Mesodermal cell (in vitro differentiated cells): Measurements from ENCODE around the gene YWHAE. TPM values are rescaled to one million over a fixed set of nuclear protein-coding genes. Genes with fewer than 3 reads are reported as not detected.
"Not testable (repeated sequence)": the region's sequence is repeated elsewhere in the genome, so short reads cannot be mapped to it uniquely, and the experiment has no call there.

Source experiments
- H3K27ac ChIP-seq: 2 replicates; pipeline ENCODE4 v1.7.0; 2013; ENCODE audit warnings: mild to moderate bottlenecking, low read depth, low read length, moderate library complexity; ENCODE audit not compliant: severe bottlenecking
- H3K36me3 ChIP-seq: 2 replicates; pipeline ENCODE4 v1.7.1; 2013; ENCODE audit warnings: mild to moderate bottlenecking, low read length, moderate library complexity; ENCODE audit not compliant: control insufficient read depth, insufficient read depth
- H3K4me1 ChIP-seq: one replicate; pipeline ENCODE4 v1.7.1; 2013; ENCODE audit warnings: mild to moderate bottlenecking, low read length; ENCODE audit not compliant: insufficient read depth, control insufficient read depth, poor library complexity, severe bottlenecking
- H3K4me3 ChIP-seq: 2 replicates; pipeline ENCODE4 v1.7.0; 2013; ENCODE audit warnings: low read length, control low read depth, mild to moderate bottlenecking; ENCODE audit not compliant: insufficient read depth, poor library complexity, severe bottlenecking; ENCODE audit errors: extremely low read depth
- H3K9me3 ChIP-seq: 2 replicates; pipeline ENCODE4 v1.7.1; 2013; ENCODE audit warnings: mild to moderate bottlenecking, low read length, moderate library complexity; ENCODE audit not compliant: control insufficient read depth
- WGBS, 2 experiments: methylation state at CpG; one replicate each; pipeline ENCODE4 v1.1.5; 2013; ENCODE audit warnings: missing lambda C conversion rate in 2 of 2; ENCODE audit not compliant: insufficient coverage in 2 of 2; 5-methylcytosine and 5-hydroxymethylcytosine counted together
- polyA plus RNA-seq, 2 experiments: library from polyadenylated mRNA; stranded (reverse); fragments of 50-300 nt; gene quantifications; one replicate each; pipeline ENCODE4 v1.2.3, GENCODE V29; 2013

YWHAE gene
- 846 TPM for polyA plus RNA-seq (2013, experiment 1 of 2)
- 947 TPM for polyA plus RNA-seq (2013, experiment 2 of 2)

DNA sequence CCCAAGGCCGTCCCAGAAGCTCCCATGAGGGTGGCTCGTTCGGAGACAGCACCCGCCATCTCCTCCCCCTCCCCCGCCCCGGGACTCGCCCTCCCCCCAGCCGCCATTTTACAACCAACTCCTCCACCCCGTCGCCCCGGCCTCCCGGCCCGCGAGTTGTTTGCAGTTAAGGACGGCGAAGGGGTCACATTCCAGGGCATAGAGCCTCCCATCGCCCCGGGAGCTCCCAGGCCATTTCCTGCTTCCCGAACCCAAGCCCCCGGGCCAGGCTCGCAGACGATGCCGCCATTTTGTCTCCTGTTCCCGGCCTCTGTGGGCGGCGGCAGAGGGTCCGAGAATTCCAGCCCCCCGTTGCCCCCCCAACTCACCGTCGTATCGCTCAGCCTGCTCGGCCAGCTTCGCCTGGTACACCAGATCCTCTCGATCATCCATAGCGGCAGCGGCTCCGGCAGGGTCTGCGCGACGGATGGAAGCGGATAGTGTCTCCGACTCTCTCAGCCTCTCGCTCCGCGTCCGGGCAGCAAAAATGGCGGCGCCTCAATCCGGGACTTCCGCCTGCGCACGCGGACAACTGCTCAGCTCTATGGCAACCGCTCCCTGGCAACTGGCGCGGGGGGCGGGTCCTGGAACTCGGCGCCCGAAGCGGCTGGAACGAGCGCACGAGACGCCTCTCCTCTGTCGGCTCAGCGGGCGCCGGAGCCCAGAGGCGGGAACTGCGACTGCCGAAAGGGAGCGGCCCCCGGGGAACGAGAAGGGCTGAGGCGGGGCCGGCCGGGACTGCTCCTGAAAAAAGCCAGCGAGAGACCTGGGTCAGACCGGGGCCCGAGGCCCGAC lies at the start of gene YWHAE:
YWHAE (minus strand) TSS at position 544 of the 834 bp plus-strand sequence; CDS start at position 432, 112 bp downstream.
- 0 to 1% methylated on average over 57 to 66 of the region's 82 CpGs for WGBS, 2 experiments

DNA sequence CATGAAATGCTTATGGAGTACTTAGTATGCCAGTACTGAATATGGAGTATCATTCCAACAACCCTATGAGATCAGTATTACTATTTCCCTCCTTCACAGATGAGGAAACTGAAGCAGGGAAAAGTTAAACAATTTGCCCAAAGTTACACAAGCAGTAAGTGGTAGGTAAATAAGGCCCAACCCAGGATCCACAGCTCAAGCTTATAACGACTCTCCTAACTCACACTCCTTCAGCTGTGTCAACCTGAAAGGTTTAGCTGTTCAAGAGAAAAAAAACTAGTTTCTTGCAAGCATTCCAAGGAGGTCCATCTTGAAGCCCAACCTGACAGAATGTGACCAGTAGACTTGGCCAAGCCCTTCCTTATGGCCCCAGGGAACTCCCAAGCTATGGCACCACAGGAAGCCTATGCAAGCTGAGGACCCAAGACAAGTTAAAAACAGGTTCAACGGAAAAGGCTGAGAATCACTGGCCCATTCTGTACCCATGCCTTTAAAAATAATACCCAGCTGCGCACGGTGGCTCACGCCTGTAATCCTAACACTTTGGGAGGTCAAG lies 49.5 kb upstream of the YWHAE start:
- H3K4me1 ChIP-seq = peaks cover 8% of the 10 kb centered on the region
- H3K36me3 ChIP-seq = peaks cover 86% of the 10 kb centered on the region
- WGBS, 2 experiments = 92 to 94% methylated on average over 2 to 4 of the region's 5 CpGs
- H3K27ac ChIP-seq = no peak overlapping the region
- H3K9me3 ChIP-seq = no peaks in the 10 kb centered on the region
- no peak overlapping the region for H3K4me3 ChIP-seq

More for the DNA sequence above, at the start of gene YWHAE:
- Histone ChIP-seq H3K4me1 (peaks cover 7% of the 10 kb centered on the region), H3K9me3 (no peaks in the 10 kb centered on the region), H3K4me3 (peak within 1 kb of the TSS; percentile 95), H3K36me3 (peaks cover 35% of the 10 kb centered on the region), H3K27ac (peak within 1 kb of the TSS; percentile 99)

DNA sequence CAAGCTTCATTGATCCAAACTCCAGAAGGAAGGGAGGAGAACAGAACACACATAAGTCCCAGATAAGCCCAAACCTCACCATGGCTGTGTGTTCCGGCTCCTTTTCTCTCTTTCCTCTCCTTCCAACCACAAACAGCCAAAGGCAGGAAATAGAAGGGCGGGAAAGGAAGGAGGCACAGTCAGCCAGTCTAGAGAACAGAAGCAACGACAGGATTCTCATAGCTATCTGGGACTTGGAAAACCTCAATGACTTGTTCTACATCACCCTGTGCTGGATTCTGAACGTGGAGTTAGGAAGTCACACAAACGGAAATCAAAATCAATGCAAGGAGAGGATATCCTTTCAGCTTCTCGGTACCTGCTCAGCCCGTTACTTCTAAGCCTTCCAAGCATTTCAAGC lies 47.0 kb upstream of the YWHAE start:
- H3K27ac ChIP-seq = peak overlapping the region; percentile 50
- peaks cover 7% of the 10 kb centered on the region for H3K4me1 ChIP-seq
- 82 to 86% methylated on average over 5 to 7 of the region's 7 CpGs for WGBS, 2 experiments
- no peak overlapping the region for H3K4me3 ChIP-seq
- no peaks in the 10 kb centered on the region for H3K9me3 ChIP-seq
- H3K36me3 ChIP-seq = peaks cover 84% of the 10 kb centered on the region

DNA sequence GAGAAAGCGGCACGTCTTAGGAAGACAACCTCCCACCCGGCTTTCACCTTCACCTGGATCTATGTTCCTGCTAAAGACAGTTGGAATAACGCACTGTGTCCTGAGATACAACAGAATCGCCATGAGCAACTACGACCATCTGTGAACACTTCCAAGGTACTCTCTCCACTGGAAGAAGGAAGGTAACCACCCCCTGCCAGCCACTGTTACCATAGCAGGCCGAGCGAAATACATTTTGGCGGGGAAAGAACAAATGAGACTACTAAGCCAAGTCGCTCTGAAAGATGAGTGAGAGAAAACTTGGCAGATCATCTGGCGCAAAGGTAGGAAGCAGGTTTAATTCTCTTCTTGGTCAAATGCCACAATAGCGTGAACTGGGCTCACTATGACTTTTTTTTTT lies 46.2 kb upstream of the YWHAE start:
- H3K4me1 ChIP-seq = peaks cover 7% of the 10 kb centered on the region
- peaks cover 86% of the 10 kb centered on the region for H3K36me3 ChIP-seq
- no peaks in the 10 kb centered on the region for H3K9me3 ChIP-seq
- H3K27ac ChIP-seq = no peak overlapping the region
- H3K4me3 ChIP-seq = no peak overlapping the region
- WGBS, 2 experiments = 94 to 97% methylated on average over 11 to 12 of the region's 12 CpGs

DNA sequence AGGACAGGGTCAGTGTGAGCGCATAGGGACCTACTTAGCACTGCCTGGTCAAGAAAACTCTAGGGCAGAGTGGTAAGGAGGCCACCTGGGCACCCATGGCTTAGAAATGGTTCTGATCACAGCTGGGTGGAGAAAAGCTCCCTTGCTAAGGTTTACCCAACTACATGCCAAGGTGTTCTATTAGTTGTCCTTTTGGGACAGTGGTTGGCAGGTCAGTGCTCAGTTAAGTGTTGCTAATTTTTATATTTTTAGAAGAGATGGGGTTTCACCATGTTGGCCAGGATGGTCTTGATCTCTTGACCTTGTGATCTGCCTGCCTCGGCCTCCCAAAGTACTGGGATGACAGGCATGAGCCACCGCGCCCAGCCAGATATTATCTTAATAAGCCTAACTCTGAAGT lies 45.7 kb upstream of the YWHAE start:
- H3K4me1 ChIP-seq, H3K27ac ChIP-seq, H3K9me3 ChIP-seq, H3K4me3 ChIP-seq: not testable (repeated sequence)
- peaks cover 86% of the 10 kb centered on the region for H3K36me3 ChIP-seq
- WGBS, 2 experiments = 95 to 98% methylated on average over 4 of the region's 4 CpGs

DNA sequence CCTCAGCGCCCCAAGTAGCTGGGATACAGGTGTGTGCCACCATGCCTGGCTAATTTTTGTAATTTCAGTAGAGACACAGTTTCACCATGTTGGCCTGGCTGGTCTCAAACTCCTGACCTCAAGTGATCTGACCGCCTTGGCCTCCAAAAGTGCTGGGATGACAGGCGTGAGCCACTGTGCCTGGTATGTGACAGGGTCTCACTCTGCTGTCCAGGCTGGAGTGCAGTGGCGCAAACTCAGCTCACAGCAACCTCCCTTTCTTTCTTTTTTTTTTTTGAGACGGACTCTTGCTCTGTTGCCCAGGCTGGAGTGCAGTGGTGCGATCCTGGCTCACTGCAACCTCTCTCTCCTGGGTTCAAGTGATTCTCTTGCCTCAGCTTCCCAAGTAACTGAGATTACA lies 42.7 kb upstream of the YWHAE start:
- 100% methylated on average over 3 to 6 of the region's 6 CpGs for WGBS, 2 experiments
- H3K9me3 ChIP-seq, H3K4me3 ChIP-seq, H3K27ac ChIP-seq: not testable (repeated sequence)
- Histone ChIP-seq H3K4me1 (peaks cover 17% of the 10 kb centered on the region), H3K36me3 (peaks cover 75% of the 10 kb centered on the region)

DNA sequence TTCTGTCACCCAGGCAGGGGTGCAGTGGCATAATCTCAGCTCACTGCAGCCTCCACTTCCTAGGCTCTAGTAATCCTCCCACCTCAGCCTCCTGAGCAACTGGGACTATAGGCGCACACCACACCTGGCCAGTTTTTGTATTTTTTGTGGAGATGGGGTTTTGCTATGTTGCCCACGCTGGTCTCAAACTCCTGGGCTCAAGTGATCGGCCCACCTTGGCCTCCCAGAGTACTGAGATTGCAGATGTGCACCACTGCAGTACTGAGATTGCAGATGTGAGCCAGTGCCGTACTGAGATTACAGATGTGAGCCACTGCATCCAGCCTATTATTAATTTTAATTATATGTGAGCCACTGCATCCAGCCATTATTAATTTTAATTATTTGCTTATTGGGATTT lies 42.2 kb upstream of the YWHAE start:
- 83 to 93% methylated on average over 1 to 3 of the region's 4 CpGs for WGBS, 2 experiments
- H3K27ac ChIP-seq = no peak overlapping the region
- no peaks in the 10 kb centered on the region for H3K9me3 ChIP-seq
- peaks cover 14% of the 10 kb centered on the region for H3K4me1 ChIP-seq
- H3K4me3 ChIP-seq = no peak overlapping the region
- peaks cover 77% of the 10 kb centered on the region for H3K36me3 ChIP-seq

DNA sequence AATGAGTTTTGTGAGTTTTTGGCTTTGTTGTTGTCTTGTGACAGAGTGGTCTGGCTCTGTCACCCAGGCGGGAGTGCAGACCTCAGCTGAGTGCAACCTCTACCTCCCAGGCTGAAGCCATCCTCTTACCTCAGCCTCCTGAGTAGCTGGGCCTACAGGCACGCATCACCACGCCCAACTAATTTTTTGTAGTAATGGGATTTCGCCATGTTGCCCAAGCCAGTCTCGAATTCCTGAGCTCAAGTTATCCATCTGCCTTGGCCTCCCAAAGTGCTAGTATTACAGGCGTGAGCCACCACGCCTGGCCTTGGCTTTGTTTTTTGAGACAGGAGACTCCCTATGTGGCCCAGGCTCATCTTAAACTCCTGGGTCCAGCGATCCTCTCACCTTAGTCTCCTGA lies 40.9 kb upstream of the YWHAE start:
- WGBS, 2 experiments = 93 to 97% methylated on average over 7 to 8 of the region's 8 CpGs
- Histone ChIP-seq H3K9me3 (no peaks in the 10 kb centered on the region), H3K4me3 (no peak overlapping the region), H3K36me3 (peaks cover 79% of the 10 kb centered on the region), H3K27ac (peak overlapping the region; percentile 13), H3K4me1 (peaks cover 14% of the 10 kb centered on the region)

DNA sequence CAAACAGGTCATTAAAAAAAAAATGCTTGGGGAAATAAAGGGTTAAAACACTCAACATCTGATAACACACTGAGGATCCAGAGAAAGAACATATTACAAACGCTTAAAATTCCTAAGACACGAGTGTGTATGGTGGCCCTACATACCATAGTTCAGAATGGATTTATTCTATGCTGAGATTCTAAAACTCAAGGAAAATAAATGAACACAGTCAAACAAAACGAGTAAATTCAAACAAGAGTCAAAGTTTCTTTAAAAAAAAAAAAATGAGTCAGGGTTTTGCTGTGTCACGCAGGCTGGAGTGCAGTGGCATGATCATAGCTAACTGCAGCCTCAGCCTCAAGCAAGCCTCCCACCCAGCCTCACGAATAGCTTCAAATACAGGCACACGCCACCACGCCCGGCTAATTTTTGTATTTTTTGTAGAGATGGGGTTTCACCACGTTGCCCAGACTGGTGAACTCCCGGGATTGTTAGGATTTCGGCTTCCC lies 38.6 kb upstream of the YWHAE start:
- Histone ChIP-seq H3K4me1 (peaks cover 21% of the 10 kb centered on the region), H3K36me3 (peaks cover 82% of the 10 kb centered on the region), H3K9me3 (no peaks in the 10 kb centered on the region), H3K4me3 (no peak overlapping the region), H3K27ac (peak overlapping the region; percentile 94)
- 93 to 94% methylated on average over 7 to 8 of the region's 11 CpGs for WGBS, 2 experiments

DNA sequence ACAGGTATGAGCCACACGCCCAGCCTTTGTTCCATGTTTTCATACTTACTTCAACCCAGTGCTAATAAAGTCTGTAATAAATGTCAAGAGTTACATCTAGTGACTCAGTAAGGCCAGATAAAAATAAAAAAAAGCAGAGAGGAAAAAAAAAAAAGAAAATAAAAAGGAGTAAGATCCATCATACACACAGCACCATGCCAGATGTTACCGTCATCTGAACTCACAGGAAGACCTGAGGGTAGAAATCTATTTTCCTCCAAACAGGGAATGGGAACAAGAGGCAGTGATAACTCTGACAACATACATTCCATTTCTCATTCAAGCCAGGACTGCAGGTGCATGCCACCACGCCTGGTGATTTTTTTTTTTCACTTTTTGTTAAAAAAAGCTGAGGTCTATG lies 35.3 kb upstream of the YWHAE start:
- H3K27ac ChIP-seq = no peak overlapping the region
- H3K9me3 ChIP-seq = no peaks in the 10 kb centered on the region
- H3K36me3 ChIP-seq = peaks cover 82% of the 10 kb centered on the region
- 80 to 100% methylated on average over 1 to 2 of the region's 3 CpGs for WGBS, 2 experiments
- H3K4me3 ChIP-seq = no peak overlapping the region
- H3K4me1 ChIP-seq = peaks cover 21% of the 10 kb centered on the region

DNA sequence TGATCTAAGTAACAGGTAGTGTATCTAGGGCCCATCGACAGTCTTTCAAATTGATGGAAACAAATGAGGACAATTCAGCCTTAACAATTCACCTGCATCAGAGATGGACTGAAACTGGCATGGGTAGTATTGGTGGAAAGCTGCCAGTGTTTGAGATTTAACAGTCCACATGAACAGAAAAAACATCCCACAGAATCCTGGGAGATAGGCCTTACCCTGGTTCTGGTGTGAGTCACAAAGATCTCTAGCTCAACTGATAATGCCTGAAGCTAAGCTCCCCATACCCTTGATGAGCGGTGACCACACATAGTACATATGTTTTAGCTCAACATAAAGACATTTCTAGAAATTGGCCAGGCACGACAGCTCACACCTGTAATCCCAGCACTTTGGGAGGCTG lies 34.1 kb upstream of the YWHAE start:
- Histone ChIP-seq H3K9me3 (no peaks in the 10 kb centered on the region), H3K36me3 (peaks cover 86% of the 10 kb centered on the region), H3K4me1 (peaks cover 18% of the 10 kb centered on the region), H3K4me3 (no peak overlapping the region), H3K27ac (no peak overlapping the region)
- 100% methylated on average over 2 to 3 of the region's 3 CpGs for WGBS, 2 experiments
